Measurements from ENCODE around the gene GPN2. TPM values are rescaled to one million over a fixed set of nuclear protein-coding genes. Genes with fewer than 3 reads are reported as not detected.

GPN2 gene
- total and polyA plus RNA-seq, 9 of the 15 experiments (the other 6 are each of a cell fraction or from before 2014, with no cell fraction given) = 9.9 to 58.8 (median 20.4) TPM

- no peak for TF ChIP-seq ZNF253 (CRISPR knock-in tag; conservative IDR thresholded peaks at IDR 0.05)
- TF ChIP-seq XRCC3 (IDR thresholded peaks at IDR 0.05) = no peak
- no peak for TF ChIP-seq TEAD2 (tag; IDR thresholded peaks at IDR 0.05)
- no peak for TF ChIP-seq MTA1 (IDR thresholded peaks at IDR 0.05; ENCODE audit: borderline replicate concordance)
- no peak for TF ChIP-seq HMGXB4 (CRISPR knock-in tag; IDR thresholded peaks at IDR 0.05)
- no peak for TF ChIP-seq ZNF586 (CRISPR knock-in tag; conservative IDR thresholded peaks at IDR 0.05)
- TF ChIP-seq CBFA2T3 (IDR thresholded peaks at IDR 0.05) = no peak
- TF ChIP-seq CAMTA2 (CRISPR knock-in tag; conservative IDR thresholded peaks at IDR 0.05) = no peak
- TF ChIP-seq ZNF121 (CRISPR knock-in tag; conservative IDR thresholded peaks at IDR 0.05) = no peak
- no peak for TF ChIP-seq PTTG1 (tag; IDR thresholded peaks at IDR 0.05; ENCODE audit: low read depth)
- 0 out of 2 replicates have a peak, but pooled peaks have one; percentile 1 for TF ChIP-seq E2F3 (CRISPR knock-in tag; IDR thresholded peaks at IDR 0.05)
- no peak for TF ChIP-seq MIER1 (IDR thresholded peaks at IDR 0.05; ENCODE audit: low read depth)
- TF ChIP-seq ARNT (IDR thresholded peaks at IDR 0.05) = 0 out of 4 replicates have a peak, but pooled peaks of 1 of the 2 experiments have one; percentile 33
- no peak for TF ChIP-seq HIVEP1 (CRISPR knock-in tag; IDR thresholded peaks at IDR 0.05)
- no peak for TF ChIP-seq CHCHD3 (CRISPR knock-in tag; IDR thresholded peaks at IDR 0.05)
- TF ChIP-seq HES1 (IDR thresholded peaks at IDR 0.05; ENCODE audit: low read depth) = no peak
- no peak for TF ChIP-seq KDM2B (CRISPR knock-in tag; IDR thresholded peaks at IDR 0.05)
- TF ChIP-seq HNRNPH1 (optimal IDR thresholded peaks at IDR 0.05; ENCODE audit: low read depth, low read length) = no peak
- TF ChIP-seq HNRNPK (IDR thresholded peaks at IDR 0.05; ENCODE audit: low read depth, low read length, poor library complexity, severe bottlenecking) = no peak
- TF ChIP-seq NR1H2 (CRISPR knock-in tag; IDR thresholded peaks at IDR 0.05) = no peak
- 0 out of 2 replicates have a peak, but pooled peaks have one; percentile 32 for TF ChIP-seq DEAF1 (CRISPR knock-in tag; IDR thresholded peaks at IDR 0.05)
- peak; percentile 72 for TF ChIP-seq CBFA2T2 (conservative IDR thresholded peaks at IDR 0.05)
- peak; percentile 75 for TF ChIP-seq MXD1 (CRISPR knock-in tag; IDR thresholded peaks at IDR 0.05; ENCODE audit: borderline replicate concordance, poor library complexity, severe bottlenecking)
- no peak for TF ChIP-seq ZNF146 (CRISPR knock-in tag; IDR thresholded peaks at IDR 0.05; ENCODE audit: unreplicated experiment)
- no peak for TF ChIP-seq ETS2 (tag; IDR thresholded peaks at IDR 0.05; ENCODE audit: borderline replicate concordance, poor library complexity, severe bottlenecking)
- TF ChIP-seq KDM4B (IDR thresholded peaks at IDR 0.05; ENCODE audit: borderline replicate concordance in 2 of 2, low read depth in 1 of 2) = no peak; a peak in 1 of 4 replicates
Observed at GRCh38 chr1:26900001-26900814, 10.1 kb upstream of the GPN2 start, which contains the start of gene GPATCH3 (continued).

Data from K562 (cell line).